ENCODE measurements around the gene FRYL.
A peak's percentile ranks its signal among the peaks of the same experiment; 100 is the strongest.

Gene FRYL

DNA sequence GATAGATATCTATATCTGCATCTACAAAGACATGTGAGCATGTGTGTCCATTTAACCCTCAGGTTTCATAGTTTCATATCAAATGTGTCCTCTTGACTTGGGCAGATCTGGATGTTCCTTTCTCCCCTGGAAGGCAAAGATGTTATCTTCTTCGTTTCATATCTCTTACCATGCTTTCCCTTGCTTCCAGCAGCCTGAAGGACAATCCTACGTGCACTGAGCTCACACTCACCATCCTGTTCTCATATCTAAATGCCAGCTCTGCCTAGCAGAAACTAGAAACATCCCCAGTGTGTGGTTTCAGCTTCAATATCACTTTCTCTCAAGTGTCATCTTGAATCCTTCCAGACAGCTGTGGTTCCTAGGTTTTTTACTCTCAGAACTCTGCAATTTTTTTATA, 223.8 kb downstream of the FRYL start:
- no peak for DNase-seq
- TF ChIP-seq CTCF (IDR thresholded peaks at IDR 0.05), result no peak
- peaks cover 81% of the 10 kb centered on the region for H3K36me3 Mint-ChIP-seq (ENCODE audit: low read depth)
- no peak overlapping the region for H3K27ac Mint-ChIP-seq
- no peaks in the 10 kb centered on the region for H3K4me1 Mint-ChIP-seq
- H3K27me3 Mint-ChIP-seq (ENCODE audit: low read depth, poor library complexity), result no peaks in the 10 kb centered on the region
- no peaks in the 10 kb centered on the region for H3K9me3 Mint-ChIP-seq
- no peak overlapping the region for H3K4me3 Mint-ChIP-seq

- peaks cover 77% of the 10 kb centered on the region for H3K36me3 Mint-ChIP-seq (ENCODE audit: low read depth)
- no peak for TF ChIP-seq CTCF (IDR thresholded peaks at IDR 0.05)
- H3K4me3 Mint-ChIP-seq, result no peak overlapping the region
- no peak for DNase-seq
- no peaks in the 10 kb centered on the region for H3K27me3 Mint-ChIP-seq (ENCODE audit: low read depth, poor library complexity)
- H3K27ac Mint-ChIP-seq, result no peak overlapping the region
- H3K9me3 Mint-ChIP-seq, result no peaks in the 10 kb centered on the region
- H3K4me1 Mint-ChIP-seq, result no peaks in the 10 kb centered on the region
Measured at GRCh38 chr4:48554606-48555005, 225.5 kb downstream of the FRYL start.

- DNase-seq, result no peak
- Mint-ChIP-seq H3K4me3 (no peak overlapping the region), H3K9me3 (no peaks in the 10 kb centered on the region), H3K36me3 (ENCODE audit: low read depth) (peaks cover 73% of the 10 kb centered on the region), H3K4me1 (no peaks in the 10 kb centered on the region), H3K27me3 (ENCODE audit: low read depth, poor library complexity) (no peaks in the 10 kb centered on the region), H3K27ac (no peak overlapping the region)
- no peak for TF ChIP-seq CTCF (IDR thresholded peaks at IDR 0.05)
Measured at GRCh38 chr4:48553720-48554119, 226.4 kb downstream of the FRYL start.

DNA sequence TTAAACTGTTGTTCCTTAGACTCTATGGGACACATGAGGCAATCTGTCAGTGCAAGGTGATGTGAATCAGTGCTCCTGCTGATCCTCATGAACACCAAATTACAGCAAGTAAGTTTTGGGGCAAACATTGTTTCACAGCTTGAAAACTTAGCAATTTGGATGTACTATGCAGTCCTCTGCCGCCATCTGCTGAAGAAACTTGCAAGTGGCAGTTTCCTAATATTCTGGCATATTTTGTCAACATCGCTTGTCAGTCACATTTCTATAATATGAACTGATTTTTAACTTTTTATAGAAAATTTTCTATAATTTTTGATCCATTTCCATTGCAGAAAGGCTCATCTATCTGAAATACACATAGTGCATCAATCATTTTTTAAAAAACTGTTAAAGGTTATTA, 233.7 kb downstream of the FRYL start:
- H3K9me3 Mint-ChIP-seq, result no peaks in the 10 kb centered on the region
- peak; percentile 63 for TF ChIP-seq CTCF (IDR thresholded peaks at IDR 0.05)
- H3K27ac Mint-ChIP-seq, result no peak overlapping the region
- H3K27me3 Mint-ChIP-seq (ENCODE audit: low read depth, poor library complexity), result no peaks in the 10 kb centered on the region
- H3K36me3 Mint-ChIP-seq (ENCODE audit: low read depth), result peaks cover 57% of the 10 kb centered on the region
- no peak overlapping the region for H3K4me3 Mint-ChIP-seq
- DNase-seq, result peak; percentile 35
- H3K4me1 Mint-ChIP-seq, result no peaks in the 10 kb centered on the region

DNA sequence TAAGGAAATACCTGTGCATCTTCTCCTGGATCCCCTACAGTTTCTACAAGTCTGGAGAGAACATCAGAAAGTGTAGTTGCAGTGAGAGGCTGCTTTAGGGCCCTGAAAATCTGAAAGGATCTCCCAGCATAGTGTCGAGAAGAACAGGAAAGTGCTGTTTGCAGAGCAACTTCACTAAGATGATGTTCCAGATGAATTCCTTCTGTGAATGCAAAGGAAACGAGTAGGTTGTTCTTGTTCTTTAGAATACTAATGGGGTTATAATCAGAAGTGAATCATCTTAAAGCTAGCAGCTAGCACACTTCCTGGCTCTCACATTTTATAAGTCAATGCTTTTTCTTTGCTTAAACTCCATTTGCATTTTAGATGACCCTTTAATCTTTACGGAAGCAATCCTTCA, 236.3 kb downstream of the FRYL start:
- peaks cover 55% of the 10 kb centered on the region for H3K36me3 Mint-ChIP-seq (ENCODE audit: low read depth)
- H3K27me3 Mint-ChIP-seq (ENCODE audit: low read depth, poor library complexity), result no peaks in the 10 kb centered on the region
- no peak for DNase-seq
- H3K4me3 Mint-ChIP-seq, result no peak overlapping the region
- H3K9me3 Mint-ChIP-seq, result no peaks in the 10 kb centered on the region
- TF ChIP-seq CTCF (IDR thresholded peaks at IDR 0.05), result no peak
- no peaks in the 10 kb centered on the region for H3K4me1 Mint-ChIP-seq
- peak overlapping the region; percentile 24 for H3K27ac Mint-ChIP-seq

DNA sequence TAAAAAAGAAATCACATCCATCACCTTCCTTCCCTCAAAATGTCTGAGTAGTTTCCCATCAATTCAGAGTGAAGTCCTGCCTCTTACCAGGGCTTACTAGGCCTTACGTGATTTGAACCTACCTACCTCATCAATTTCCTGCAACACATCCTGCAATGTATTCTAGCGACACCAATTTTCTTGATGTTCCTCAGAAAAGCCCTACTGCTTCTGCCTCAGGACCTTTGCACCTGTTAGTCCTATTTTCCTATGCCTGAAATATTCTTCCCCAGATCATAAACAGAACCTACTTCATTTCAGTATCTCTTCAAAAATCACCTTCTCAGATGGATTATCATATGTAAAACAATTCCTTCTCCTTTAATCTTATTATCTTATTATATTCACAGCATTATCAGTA, 237.2 kb downstream of the FRYL start:
- no peaks in the 10 kb centered on the region for H3K9me3 Mint-ChIP-seq
- no peak overlapping the region for H3K4me3 Mint-ChIP-seq
- no peak for DNase-seq
- H3K27ac Mint-ChIP-seq, result no peak overlapping the region
- no peaks in the 10 kb centered on the region for H3K4me1 Mint-ChIP-seq
- H3K36me3 Mint-ChIP-seq (ENCODE audit: low read depth), result peaks cover 48% of the 10 kb centered on the region
- no peaks in the 10 kb centered on the region for H3K27me3 Mint-ChIP-seq (ENCODE audit: low read depth, poor library complexity)
- TF ChIP-seq CTCF (IDR thresholded peaks at IDR 0.05), result no peak
